Measurements from ENCODE around the gene KRTAP10-8. TPM values are rescaled to one million over a fixed set of nuclear protein-coding genes. Genes with fewer than 3 reads are reported as not detected.

Gene KRTAP10-8
- total RNA-seq, 4 donors from 2014 or later, result not detected

- H3K4me3 ChIP-seq, result no peak overlapping the region
- H3K36me3 ChIP-seq, result no peaks in the 10 kb centered on the region
- no peak overlapping the region for H3K27ac ChIP-seq
- no peaks in the 10 kb centered on the region for H3K4me1 ChIP-seq
- intact Hi-C loops (cut with DNase I; ENCODE audit: low total_unique reads), result no loop called here
- H3K27me3 ChIP-seq, result peaks cover 5 to 28% (median 15%) of the 10 kb centered on the region in 3 donors
- no peak for ATAC-seq
- peaks cover 0 to 12% (median 0%) of the 10 kb centered on the region in 3 donors for H3K9me3 ChIP-seq
- DNase-seq, result no peak
- in situ Hi-C loops (cut with MboI; ENCODE audit: low sequenced_read_pairs in 4 of 4), result no loop called here
- TF ChIP-seq CTCF (IDR thresholded peaks at IDR 0.05 in 4 of 5, conservative IDR thresholded peaks at IDR 0.05 in 1 of 5) (no peak), POLR2A (IDR thresholded peaks at IDR 0.05) (no peak)
Observed at GRCh38 chr21:44583800-44584147, 28.1 kb upstream of the KRTAP10-8 start.

GRCh38 chr21:44585892-44586291 lies 26.0 kb upstream of the KRTAP10-8 start:
- no peak for TF ChIP-seq CTCF (IDR thresholded peaks at IDR 0.05 in 4 of 5, conservative IDR thresholded peaks at IDR 0.05 in 1 of 5)
- TF ChIP-seq POLR2A (IDR thresholded peaks at IDR 0.05), result no peak
- H3K27ac ChIP-seq, result no peak overlapping the region
- intact Hi-C loops (cut with DNase I; ENCODE audit: low total_unique reads), result no loop called here
- H3K9me3 ChIP-seq, result peaks cover 0 to 12% (median 0%) of the 10 kb centered on the region in 3 donors
- no peak overlapping the region for H3K4me3 ChIP-seq
- no peak for ATAC-seq
- no peaks in the 10 kb centered on the region for H3K4me1 ChIP-seq
- no peaks in the 10 kb centered on the region for H3K36me3 ChIP-seq
- peaks cover 5 to 33% (median 17%) of the 10 kb centered on the region in 3 donors for H3K27me3 ChIP-seq
- DNase-seq, result no peak
- in situ Hi-C loops (cut with MboI; ENCODE audit: low sequenced_read_pairs in 4 of 4), result no loop called here

- TF ChIP-seq POLR2A (IDR thresholded peaks at IDR 0.05) (no peak), CTCF (IDR thresholded peaks at IDR 0.05 in 4 of 5, conservative IDR thresholded peaks at IDR 0.05 in 1 of 5) (no peak)
- Histone ChIP-seq H3K9me3 (no peaks in the 10 kb centered on the region), H3K4me3 (no peak overlapping the region), H3K4me1 (no peaks in the 10 kb centered on the region), H3K27ac (no peak overlapping the region), H3K36me3 (no peaks in the 10 kb centered on the region), H3K27me3 (peaks cover 14 to 36% (median 23%) of the 10 kb centered on the region in 3 donors)
- no peak for ATAC-seq
- intact Hi-C loops (cut with DNase I; ENCODE audit: low total_unique reads), result no loop called here
- no peak for DNase-seq
- in situ Hi-C loops (cut with MboI; ENCODE audit: low sequenced_read_pairs in 4 of 4), result no loop called here
Observed at GRCh38 chr21:44589094-44589493, 22.8 kb upstream of the KRTAP10-8 start.

- no peak overlapping the region for H3K27ac ChIP-seq
- H3K4me3 ChIP-seq, result no peak overlapping the region
- no peaks in the 10 kb centered on the region for H3K36me3 ChIP-seq
- no peaks in the 10 kb centered on the region for H3K9me3 ChIP-seq
- TF ChIP-seq CTCF (IDR thresholded peaks at IDR 0.05 in 4 of 5, conservative IDR thresholded peaks at IDR 0.05 in 1 of 5), result no peak
- TF ChIP-seq POLR2A (IDR thresholded peaks at IDR 0.05), result no peak
- no peaks in the 10 kb centered on the region for H3K4me1 ChIP-seq
- in situ Hi-C loops (cut with MboI; ENCODE audit: low sequenced_read_pairs in 4 of 4) (no loop called here), intact Hi-C loops (cut with DNase I; ENCODE audit: low total_unique reads) (no loop called here)
- H3K27me3 ChIP-seq, result peaks cover 19 to 38% (median 23%) of the 10 kb centered on the region in 3 donors
- ATAC-seq, result no peak
- no peak for DNase-seq
Observed at GRCh38 chr21:44589586-44590305, 22.1 kb upstream of the KRTAP10-8 start.

Measured in gastrocnemius medialis (tissue), 4 donors.